PC-3 (cell line): ENCODE data around the gene SEMA4A. TPM values are rescaled to one million over a fixed set of nuclear protein-coding genes. Genes with fewer than 3 reads are reported as not detected.

Experiments used
- ATAC-seq: fragments of 200-7000 bp; cut with Tn5 transposase; 2 replicates; pipeline ENCODE4 v1.9.1; 2020; ENCODE audit warnings: mild to moderate bottlenecking, moderate library complexity
- BruUV-seq: library from RNA; stranded (reverse); fragments of 400-500 nt; replicated peaks from 2 replicates; lab custom pipeline; 2021; lab: Mats Ljungman, UMichigan
- CTCF ChIA-PET: fragments of 300-600 bp; sonication (Branson Sonifier 250); formaldehyde crosslinking; loops from one replicate; lab custom pipeline; 2022; ENCODE audit warnings: antibody characterized with exemption; lab: Charles Lee
- POLR2A ChIA-PET: fragments of 300-600 bp; sonication (Branson Sonifier 250); formaldehyde crosslinking; loops from one replicate; lab custom pipeline; 2022; ENCODE audit warnings: antibody characterized with exemption; ENCODE audit not compliant: unreplicated experiment; lab: Charles Lee
- DNase-seq: peaks from one replicate; pipeline ENCODE4 v3.0.0-alpha.2; 2015
- H2AFZ ChIP-seq: fragments of 300-600 bp; sonication (generic); 2 replicates; pipeline ENCODE4 v1.6.0; 2016; ENCODE audit warnings: antibody characterized with exemption, low read length
- H3F3A ChIP-seq: fragments of 300-600 bp; sonication (generic); one replicate; pipeline ENCODE4 v1.6.0; 2017; ENCODE audit warnings: antibody characterized with exemption, low read length, control low read depth, mild to moderate bottlenecking; ENCODE audit not compliant: unreplicated experiment
- H3K27ac ChIP-seq: fragments of 300-600 bp; sonication (generic); 2 replicates; pipeline ENCODE4 v1.5.1; 2016; ENCODE audit warnings: mild to moderate bottlenecking, low read length
- H3K27me3 ChIP-seq: fragments of 300-600 bp; sonication (generic); 2 replicates; pipeline ENCODE4 v1.6.1; 2016; ENCODE audit warnings: low read length, mixed read lengths
- H3K36me3 ChIP-seq: fragments of 300-600 bp; sonication (generic); 2 replicates; pipeline ENCODE4 v1.6.1; 2016; ENCODE audit warnings: low read depth, mixed run types, low read length, mixed read lengths
- H3K4me1 ChIP-seq: fragments of 300-600 bp; sonication (generic); 2 replicates; pipeline ENCODE4 v1.5.1; 2016; ENCODE audit warnings: low read length; ENCODE audit not compliant: insufficient read depth
- H3K4me2 ChIP-seq: fragments of 300-600 bp; sonication (generic); 2 replicates; pipeline ENCODE4 v1.6.0; 2016; ENCODE audit warnings: low read length
- H3K4me3 ChIP-seq: fragments of 300-600 bp; sonication (generic); 2 replicates; pipeline ENCODE4 v1.5.1; 2016; ENCODE audit warnings: mild to moderate bottlenecking, low read length, mixed read lengths
- H3K79me2 ChIP-seq: fragments of 300-600 bp; sonication (generic); 2 replicates; pipeline ENCODE4 v1.6.1; 2017; ENCODE audit warnings: low read length, mixed read lengths
- H3K9ac ChIP-seq: fragments of 300-600 bp; sonication (generic); 2 replicates; pipeline ENCODE4 v1.6.0; 2016; ENCODE audit warnings: mild to moderate bottlenecking, low read length
- H3K9me2 ChIP-seq: fragments of 300-600 bp; sonication (generic); replicated peaks from 2 replicates; pipeline ENCODE4 v1.6.1; 2016; ENCODE audit warnings: mixed run types, low read length, mixed read lengths
- H3K9me3 ChIP-seq: fragments of 300-600 bp; sonication (generic); 2 replicates; pipeline ENCODE4 v1.6.1; 2016; ENCODE audit warnings: low read length, mixed read lengths
- H4K20me1 ChIP-seq: fragments of 300-600 bp; sonication (generic); 2 replicates; pipeline ENCODE4 v1.6.1; 2016; ENCODE audit warnings: low read length, mixed read lengths
- CTCF ChIP-seq: fragments of 300-600 bp; sonication (generic); conservative IDR thresholded peaks from 2 replicates; pipeline ENCODE4 v1.5.1; 2017; ENCODE audit warnings: antibody characterized with exemption, low read depth, mild to moderate bottlenecking, low read length
- EZH2 ChIP-seq: fragments of 300-600 bp; sonication (generic); IDR thresholded peaks from one replicate; pipeline ENCODE4 v1.6.1; 2017; ENCODE audit warnings: antibody characterized with exemption, mild to moderate bottlenecking, low read length; ENCODE audit not compliant: unreplicated experiment
- EZH2phosphoT487 ChIP-seq: fragments of 300-600 bp; sonication (generic); IDR thresholded peaks from 2 replicates; pipeline ENCODE4 v1.6.1; 2018; ENCODE audit warnings: mild to moderate bottlenecking, antibody characterized with exemption, low read length, borderline replicate concordance
- intact Hi-C: fragments of 100-400 bp; cut with micrococcal nuclease; formaldehyde crosslinking; loops from 2 replicates; pipeline ENCODE4 v1.9.0; 2023
- total RNA-seq: library from RNA; depleted of rRNA; stranded (reverse); fragments of >200 nt; gene quantifications from 2 replicates; pipeline ENCODE4 v1.2.3, GENCODE V29; 2014

The SEMA4A gene
- total RNA-seq, 1 experiment from 2014 or later: 5.8 TPM

GRCh38 chr1:156108057-156108456, 45.3 kb upstream of the SEMA4A start:
- Histone ChIP-seq H3K36me3 (no peaks in the 10 kb centered on the region), H3F3A (no peaks in the 10 kb centered on the region), H3K4me2 (no peak overlapping the region), H3K27me3 (no peaks in the 10 kb centered on the region), H3K9ac (no peak overlapping the region), H3K79me2 (no peaks in the 10 kb centered on the region), H2AFZ (no peak overlapping the region), H3K9me2 (no peaks in the 10 kb centered on the region), H3K27ac (no peak overlapping the region), H3K4me1 (peaks cover 59% of the 10 kb centered on the region), H3K9me3 (no peaks in the 10 kb centered on the region), H3K4me3 (no peak overlapping the region), H4K20me1 (no peaks in the 10 kb centered on the region)
- no peak for TF ChIP-seq EZH2
- TF ChIP-seq EZH2phosphoT487: no peak
- no peak for TF ChIP-seq CTCF
- no peak for DNase-seq
- POLR2A ChIA-PET: no interaction called here
- no TSS peak for BruUV-seq
- intact Hi-C loops: no loop called here
- CTCF ChIA-PET: no interaction called here
- no peak for ATAC-seq

GRCh38 chr1:156108664-156109241, 44.6 kb upstream of the SEMA4A start:
- no peaks in the 10 kb centered on the region for H3K27me3 ChIP-seq
- CTCF ChIA-PET: no interaction called here
- no peak overlapping the region for H3K27ac ChIP-seq
- no peaks in the 10 kb centered on the region for H3K36me3 ChIP-seq
- intact Hi-C loops: no loop called here
- POLR2A ChIA-PET: no interaction called here
- H3K9me2 ChIP-seq: no peaks in the 10 kb centered on the region
- H4K20me1 ChIP-seq: no peaks in the 10 kb centered on the region
- H3K4me2 ChIP-seq: no peak overlapping the region
- H3K9ac ChIP-seq: no peak overlapping the region
- no peak overlapping the region for H2AFZ ChIP-seq
- no peak overlapping the region for H3K4me3 ChIP-seq
- no peaks in the 10 kb centered on the region for H3K79me2 ChIP-seq
- no peak for DNase-seq
- H3K9me3 ChIP-seq: no peaks in the 10 kb centered on the region
- H3F3A ChIP-seq: no peaks in the 10 kb centered on the region
- peaks cover 59% of the 10 kb centered on the region for H3K4me1 ChIP-seq
- TF ChIP-seq EZH2phosphoT487 (no peak), CTCF (no peak), EZH2 (no peak)
- no TSS peak for BruUV-seq
- no peak for ATAC-seq

GRCh38 chr1:156110252-156110651, 43.1 kb upstream of the SEMA4A start:
- Histone ChIP-seq H3K4me2 (no peak overlapping the region), H3K79me2 (peaks cover 8% of the 10 kb centered on the region), H2AFZ (no peak overlapping the region), H4K20me1 (peaks cover 6% of the 10 kb centered on the region), H3K9me3 (no peaks in the 10 kb centered on the region), H3F3A (no peaks in the 10 kb centered on the region), H3K27ac (no peak overlapping the region), H3K9ac (no peak overlapping the region), H3K36me3 (no peaks in the 10 kb centered on the region), H3K4me3 (no peak overlapping the region), H3K9me2 (no peaks in the 10 kb centered on the region), H3K4me1 (peaks cover 49% of the 10 kb centered on the region), H3K27me3 (no peaks in the 10 kb centered on the region)
- ATAC-seq (no peak), DNase-seq (no peak)
- intact Hi-C loops: no loop called here
- BruUV-seq: no TSS peak
- TF ChIP-seq CTCF (no peak), EZH2phosphoT487 (no peak), EZH2 (no peak)
- POLR2A ChIA-PET: no interaction called here
- CTCF ChIA-PET: no interaction called here
